Stimulated activated CD8-positive, alpha-beta memory T cell treated with anti-CD3 and anti-CD28 coated beads, Interleukin-12 subunit alpha, Interleukin-12 subunit beta, amount 100 ng/mL, for 4 hours (primary cell): ENCODE measurements around the gene HMCN2.

ENCODE experiments used
- DNase-seq: peaks from one replicate; pipeline ENCODE4 v3.0.0-alpha.2; 2020; ENCODE audit warnings: low read depth

The HMCN2 gene

GRCh38 chr9:130309689-130310455 lies 44.3 kb downstream of the HMCN2 start:
- no peak for DNase-seq

- DNase-seq: no peak
Measured at GRCh38 chr9:130310456-130310855, 44.9 kb downstream of the HMCN2 start.

GRCh38 chr9:130311003-130311402 lies 45.4 kb downstream of the HMCN2 start:
- DNase-seq: no peak

- no peak for DNase-seq
Measured at GRCh38 chr9:130311408-130312140, 46.0 kb downstream of the HMCN2 start.

DNA sequence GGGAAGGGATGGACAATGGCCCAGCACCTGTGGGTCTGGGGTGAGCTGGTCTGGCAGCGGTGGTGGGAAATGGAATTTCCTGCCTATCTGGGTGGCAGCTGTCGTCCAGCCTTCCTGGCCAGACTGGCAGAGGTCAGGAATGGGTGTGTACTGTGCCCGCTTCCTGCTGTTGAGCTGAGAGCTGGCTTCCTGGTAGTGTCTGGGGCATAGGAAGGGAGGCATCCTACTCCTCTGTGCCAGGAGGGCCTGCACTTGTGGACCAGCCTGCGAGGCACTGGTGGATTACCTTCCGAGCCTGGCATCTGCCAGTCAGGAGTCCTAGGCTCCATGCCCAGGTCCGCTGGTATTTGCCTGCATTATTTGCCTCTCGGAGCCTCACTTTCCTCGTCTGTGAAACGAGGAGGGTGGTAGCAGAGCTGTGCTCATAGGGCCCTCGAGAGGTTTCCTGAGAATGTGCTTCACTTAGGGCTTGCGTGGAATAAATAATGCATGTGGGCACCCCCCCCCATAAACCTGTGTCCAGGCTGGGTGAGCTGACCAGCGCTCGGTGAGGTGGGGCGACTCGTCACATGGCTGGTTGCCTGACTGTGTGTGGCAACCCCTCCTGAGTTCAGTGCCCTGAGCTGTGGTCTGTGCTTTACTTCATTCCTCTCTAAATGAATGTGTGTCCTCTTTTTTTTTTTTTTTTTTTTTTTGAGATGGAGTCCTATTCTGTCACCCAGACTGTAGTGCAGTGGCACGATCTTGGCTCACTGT lies 47.7 kb downstream of the HMCN2 start:
- DNase-seq: no peak

- no peak for DNase-seq
Measured at GRCh38 chr9:130315446-130316226, 50.1 kb downstream of the HMCN2 start.

DNA sequence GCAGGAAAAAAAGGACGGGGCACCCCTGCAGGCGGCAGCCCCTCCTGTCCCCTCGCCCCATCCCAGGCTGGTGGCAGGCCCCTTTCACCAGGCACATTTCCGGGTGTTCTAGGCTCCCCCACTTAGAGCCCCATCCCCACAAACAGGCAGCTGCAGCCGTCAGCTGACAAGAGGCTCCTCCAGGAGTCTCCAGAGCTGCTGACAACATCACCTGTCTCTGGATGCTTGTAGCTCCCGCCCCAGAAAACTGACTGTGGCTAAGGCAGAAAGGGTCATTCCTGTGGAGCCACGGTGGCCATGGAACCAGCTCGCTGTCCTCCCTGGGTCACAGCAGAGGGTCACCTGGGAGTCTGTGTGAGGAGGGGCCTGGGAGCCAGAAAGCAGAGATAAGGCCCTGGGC lies 50.9 kb downstream of the HMCN2 start:
- DNase-seq: no peak

DNA sequence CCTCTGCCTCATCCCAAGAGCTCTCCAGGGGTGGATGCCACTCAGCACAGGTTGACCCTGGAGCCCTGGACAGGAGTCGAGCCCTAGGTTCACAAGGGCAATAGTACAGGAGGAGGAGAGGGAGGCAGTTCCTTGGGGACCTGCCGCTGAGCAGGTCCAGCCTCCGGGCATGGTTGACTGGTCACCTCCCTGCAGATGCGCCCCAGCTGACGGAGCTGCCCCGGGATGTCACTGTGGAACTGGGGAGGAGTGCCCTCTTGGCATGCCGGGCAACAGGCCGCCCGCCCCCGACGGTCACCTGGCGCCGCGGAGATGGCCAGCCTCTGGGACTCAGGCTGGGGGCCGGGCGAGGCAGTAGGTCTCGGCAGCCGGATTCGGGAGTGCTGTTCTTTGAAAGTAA lies 53.7 kb downstream of the HMCN2 start:
- DNase-seq: no peak

- no peak for DNase-seq
Measured at GRCh38 chr9:130319944-130320712, 54.6 kb downstream of the HMCN2 start.

GRCh38 chr9:130320723-130321481 lies 55.3 kb downstream of the HMCN2 start:
- DNase-seq: no peak

DNA sequence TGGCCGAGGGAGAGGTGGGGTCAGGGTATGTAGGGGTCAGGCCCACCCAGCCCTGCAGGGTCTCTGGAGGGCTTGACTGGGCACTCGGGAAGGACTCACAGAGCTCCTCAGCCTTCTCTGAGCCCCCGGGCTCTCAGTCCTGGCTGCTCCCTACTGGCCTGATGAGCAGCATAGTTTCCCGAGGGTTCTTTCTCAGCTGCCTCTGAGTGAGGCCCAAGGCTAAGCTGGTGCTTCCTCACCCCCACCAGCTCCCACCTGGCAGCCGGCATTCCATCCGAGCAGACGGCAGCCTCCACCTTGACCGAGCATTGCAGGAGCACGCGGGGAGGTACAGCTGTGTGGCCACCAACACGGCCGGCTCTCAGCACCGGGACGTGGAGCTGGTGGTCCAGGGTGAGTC lies 56.0 kb downstream of the HMCN2 start:
- no peak for DNase-seq

DNA sequence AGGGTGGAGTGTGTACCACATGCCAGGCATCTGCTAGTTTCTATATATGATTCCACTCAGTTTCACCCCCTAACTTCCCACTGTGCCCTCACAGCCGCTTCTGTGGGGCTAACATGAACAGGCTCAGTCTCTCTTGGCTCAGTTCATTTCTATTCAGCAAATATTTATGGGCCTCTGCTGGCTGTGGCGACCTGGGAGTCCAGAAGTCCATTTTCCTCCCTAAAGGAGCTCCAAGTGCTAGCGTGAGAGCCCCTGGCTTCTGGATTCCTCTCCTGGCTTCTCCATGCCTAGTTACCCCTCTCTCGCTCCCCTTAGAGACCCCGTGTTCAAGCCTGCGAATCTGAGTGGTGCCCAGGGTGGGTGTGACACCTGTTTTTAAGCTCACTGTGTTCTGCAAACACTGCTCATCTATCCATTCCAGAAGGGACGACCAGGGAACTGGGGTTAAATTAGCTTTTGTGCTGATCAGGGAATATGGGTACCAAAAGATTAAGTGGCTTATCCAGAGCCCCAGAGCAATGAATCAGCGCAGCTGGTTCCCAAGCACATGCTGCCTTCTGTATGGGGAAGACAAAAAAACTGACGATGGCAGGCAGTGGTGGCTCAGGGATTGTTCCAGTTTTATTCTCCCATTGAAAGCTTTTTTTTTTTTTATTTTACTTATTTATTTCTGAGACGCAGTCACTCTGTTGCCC lies 57.6 kb downstream of the HMCN2 start:
- DNase-seq: no peak

DNA sequence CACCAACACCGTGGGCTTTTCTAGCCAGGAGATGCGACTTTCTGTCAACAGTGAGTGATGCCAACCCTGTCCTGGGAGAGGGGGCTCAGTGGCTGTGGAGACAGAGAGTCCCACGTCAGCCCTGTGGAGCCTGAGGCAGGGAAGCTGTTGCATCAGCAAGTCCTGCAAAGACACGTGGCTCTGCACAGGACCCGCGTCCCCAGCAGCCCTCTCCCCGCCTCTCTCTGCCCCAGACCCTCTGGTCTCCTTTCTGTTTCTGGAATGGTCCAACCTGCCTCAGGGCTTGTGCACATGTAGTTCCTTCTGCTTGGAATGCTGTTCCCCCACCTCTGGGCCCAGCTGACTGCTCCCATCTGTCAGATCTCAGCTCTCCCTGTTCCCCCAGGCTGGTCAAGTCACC lies 60.4 kb downstream of the HMCN2 start:
- no peak for DNase-seq

DNA sequence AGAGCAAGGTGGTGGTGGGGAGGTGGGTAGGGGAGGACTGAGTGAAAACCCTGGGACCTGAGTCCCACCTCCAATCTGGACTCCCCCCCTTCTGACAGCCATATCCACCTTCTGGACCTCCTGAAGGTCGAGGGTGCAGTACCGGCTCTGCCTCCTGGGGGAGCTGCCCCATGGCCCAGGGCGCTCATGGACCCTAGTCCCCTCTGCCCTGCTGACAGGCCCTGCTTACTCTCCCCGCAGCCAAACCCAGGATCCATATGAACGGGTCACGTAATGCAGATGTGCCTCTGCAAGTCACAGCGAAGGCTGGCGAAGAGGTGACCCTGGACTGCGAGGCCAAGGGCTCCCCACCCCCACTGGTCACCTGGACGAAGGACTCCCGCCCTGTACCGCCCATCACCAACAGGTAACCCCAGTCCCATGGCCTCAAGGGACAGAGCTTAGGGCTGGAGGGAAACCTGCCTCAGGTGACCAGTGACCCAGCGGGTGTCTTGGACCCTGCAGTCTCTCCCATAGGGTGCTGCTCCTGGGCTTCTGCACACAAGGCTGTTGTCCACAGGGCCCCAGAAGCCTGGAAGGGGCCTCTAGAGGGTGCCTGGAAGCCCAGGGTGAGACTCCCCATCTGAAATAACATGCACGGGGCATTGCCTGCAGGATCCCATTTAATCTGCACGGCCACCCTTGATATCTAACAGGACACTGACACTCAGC lies 61.7 kb downstream of the HMCN2 start:
- DNase-seq: no peak

GRCh38 chr9:130327781-130328348 lies 62.3 kb downstream of the HMCN2 start:
- DNase-seq: no peak

DNA sequence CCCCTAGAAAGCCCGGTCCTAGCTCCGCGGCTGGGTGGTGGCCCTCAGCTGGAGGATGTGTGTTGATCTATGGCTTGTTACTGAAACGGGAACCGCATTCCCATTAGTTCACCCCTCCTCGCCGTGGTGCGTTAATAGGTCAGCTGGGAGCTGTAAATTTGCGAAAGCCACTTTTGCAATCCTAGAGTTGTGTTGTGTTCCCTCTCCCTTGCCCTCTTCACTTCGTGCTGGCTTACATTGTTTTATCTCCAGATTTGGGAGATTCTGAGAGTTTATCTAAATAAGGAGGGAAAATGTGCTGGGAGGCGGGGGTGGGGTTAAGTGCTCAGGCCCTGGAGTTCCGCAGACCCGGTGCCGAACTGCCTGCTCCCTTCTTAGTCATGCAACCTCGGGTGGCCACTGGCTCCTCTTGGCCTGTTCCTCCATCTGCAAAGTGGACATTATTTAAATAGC lies 62.8 kb downstream of the HMCN2 start:
- no peak for DNase-seq

DNA sequence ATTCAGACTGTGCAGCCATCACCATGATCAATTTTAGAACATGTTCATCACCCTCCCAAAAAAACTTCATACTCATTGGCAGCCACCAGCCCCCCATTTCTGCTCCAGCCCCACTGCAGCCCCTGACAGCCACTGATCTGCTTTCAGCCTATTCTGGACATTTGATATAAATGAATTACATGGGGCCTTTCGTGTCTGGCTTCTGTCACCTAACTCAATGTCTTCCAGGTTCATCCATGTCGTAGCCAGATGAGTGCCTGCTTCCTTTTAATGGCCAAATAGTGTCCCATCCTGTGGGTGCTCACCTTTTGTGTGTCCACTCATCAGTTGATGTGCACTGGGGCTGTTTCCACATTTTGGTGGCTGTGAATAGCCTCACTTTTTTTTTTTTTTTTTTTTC lies 63.5 kb downstream of the HMCN2 start:
- DNase-seq: no peak

GRCh38 chr9:130330202-130330862 lies 64.8 kb downstream of the HMCN2 start:
- DNase-seq: no peak
